Gastrocnemius medialis (tissue), 4 donors: ENCODE data around the gene CCDC178.

Experiments
- CTCF ChIP-seq, 5 experiments: fragments of 450-650 bp in 3 of 5; fragments of 200-600 bp in 2 of 5; sonication (generic) in 2 of 5; IDR thresholded peaks in 4 of 5; conservative IDR thresholded peaks in 1 of 5; 1 replicate in 4 of 5; 2 replicates in 1 of 5; pipeline ENCODE4 v1.5.1; 2016 to 2019; ENCODE audit warnings: antibody characterized with exemption in 5 of 5, mild to moderate bottlenecking in 3 of 5, moderate library complexity in 3 of 5
- POLR2A ChIP-seq, 2 donors: fragments of 450-650 bp; IDR thresholded peaks; one replicate each; pipeline ENCODE4 v1.6.1; 2017; ENCODE audit warnings: antibody characterized with exemption in 2 of 2, mild to moderate bottlenecking in 2 of 2, moderate library complexity in 2 of 2

GRCh38 chr18:33350256-33350655, 90.3 kb downstream of the CCDC178 start:
- no peak for TF ChIP-seq CTCF (IDR thresholded peaks at IDR 0.05 in 4 of 5, conservative IDR thresholded peaks at IDR 0.05 in 1 of 5)
- TF ChIP-seq POLR2A (IDR thresholded peaks at IDR 0.05): no peak
